A549 (cell line): ENCODE data around the gene GUCA1A. TPM values are rescaled to one million over a fixed set of nuclear protein-coding genes. Genes with fewer than 3 reads are reported as not detected.

Experiments used
- ATAC-seq, 2 experiments: fragments of 200-7000 bp in 1 of 2; fragments of >200 bp in 1 of 2; cut with Nextera tagmentation in 1 of 2; cut with Tn5 transposase in 1 of 2; 3 replicates each; pipeline versions ENCODE4 v1.8.0 to v1.9.1; 2018 to 2020; ENCODE audit warnings: mild to moderate bottlenecking in 1 of 2, moderate library complexity in 1 of 2
- CTCF ChIA-PET: fragments of 300-600 bp; sonication (Branson Sonifier 250); formaldehyde crosslinking; extraction: SDS; loops from one replicate; lab custom pipeline; 2021; ENCODE audit warnings: antibody characterized with exemption, inconsistent platforms; lab: Yijun Ruan, JAX
- POLR2A ChIA-PET: fragments of 350-600 bp; formaldehyde crosslinking; extraction: SDS; loops from one replicate; lab custom pipeline; 2021; ENCODE audit warnings: antibody characterized with exemption, inconsistent platforms; lab: Yijun Ruan, JAX
- DNase-seq, 2 experiments: peaks; one replicate each; pipeline versions ENCODE4 v3.0.0 to v3.0.0-alpha.2; 2011 to 2016; ENCODE audit warnings: low read depth in 1 of 2, low spot score in 1 of 2
- FAIRE-seq: peaks from 2 replicates; lab custom pipeline; 2011; peaks lifted over from hg19 to GRCh38; lab: Jason Lieb, UNC
- H3K27ac ChIP-seq, 2 experiments: fragments of >200 bp; sonication (Bioruptor Twin); formaldehyde crosslinking; 3 replicates each; pipeline ENCODE4 v1.5.1; 2016 to 2017
- H3K4me1 ChIP-seq: fragments of >200 bp; sonication (Bioruptor Twin); formaldehyde crosslinking; 3 replicates; pipeline ENCODE4 v1.6.1; 2016
- H3K4me2 ChIP-seq: fragments of >200 bp; sonication (Bioruptor Twin); formaldehyde crosslinking; 3 replicates; pipeline ENCODE4 v1.6.1; 2016
- H3K4me3 ChIP-seq: fragments of >200 bp; sonication (Bioruptor Twin); formaldehyde crosslinking; 3 replicates; pipeline ENCODE4 v1.5.1; 2016
- H3K9me3 ChIP-seq: fragments of >200 bp; sonication (Bioruptor Twin); formaldehyde crosslinking; 3 replicates; pipeline ENCODE4 v1.6.1; 2016
- ATOH8 ChIP-seq: fragments of 250-450 bp; sonication (Bioruptor Pico); IDR thresholded peaks from 2 replicates; pipeline ENCODE4 v1.5.0; 2020; ENCODE audit warnings: low read depth, mild to moderate bottlenecking, moderate library complexity
- CBX2 ChIP-seq: fragments of 200-600 bp; sonication (generic); IDR thresholded peaks from 2 replicates; pipeline ENCODE4 v1.6.1; 2016; ENCODE audit warnings: low read depth, mild to moderate bottlenecking, borderline replicate concordance
- CHD2 ChIP-seq: fragments of 150-350 bp; IDR thresholded peaks from 2 replicates; pipeline ENCODE4 v1.6.1; 2014; ENCODE audit warnings: low read length; ENCODE audit not compliant: partially characterized antibody
- CHD4 ChIP-seq: fragments of 200-600 bp; sonication (generic); IDR thresholded peaks from 2 replicates; pipeline ENCODE4 v1.6.1; 2016; ENCODE audit warnings: antibody characterized with exemption, mild to moderate bottlenecking, borderline replicate concordance
- HES2 ChIP-seq: fragments of >200 bp; sonication (Bioruptor Twin); formaldehyde crosslinking; IDR thresholded peaks from 2 replicates; pipeline ENCODE4 v1.6.1; 2016
- HEYL ChIP-seq: fragments of 250-450 bp; sonication (Bioruptor Pico); IDR thresholded peaks from 2 replicates; pipeline ENCODE4 v1.8.0; 2021; ENCODE audit warnings: mild to moderate bottlenecking, moderate library complexity
- MAFK ChIP-seq: fragments of 450-650 bp; IDR thresholded peaks from 2 replicates; pipeline ENCODE4 v1.6.1; 2014; ENCODE audit not compliant: partially characterized antibody
- MAZ ChIP-seq: fragments of 150-350 bp; IDR thresholded peaks from 2 replicates; pipeline ENCODE4 v1.6.1; 2014; ENCODE audit warnings: antibody characterized with exemption, low read depth, low read length, borderline replicate concordance
- NPAS2 ChIP-seq: fragments of 250-450 bp; sonication (Bioruptor Pico); IDR thresholded peaks from 2 replicates; pipeline ENCODE4 v1.8.0; 2022; ENCODE audit warnings: mild to moderate bottlenecking, moderate library complexity, borderline replicate concordance
- RARB ChIP-seq: fragments of 250-450 bp; sonication (Bioruptor Pico); IDR thresholded peaks from 2 replicates; pipeline ENCODE4 v1.8.0; 2021; ENCODE audit warnings: mild to moderate bottlenecking, moderate library complexity
- RCOR1 ChIP-seq: fragments of 150-350 bp; IDR thresholded peaks from 2 replicates; pipeline ENCODE4 v1.6.1; 2014; ENCODE audit warnings: antibody characterized with exemption, low read length, low read depth
- USF2 ChIP-seq: fragments of 450-650 bp; IDR thresholded peaks from 2 replicates; pipeline ENCODE4 v1.6.1; 2014; ENCODE audit warnings: antibody characterized with exemption
- ZC3H11A ChIP-seq: fragments of 450-650 bp; IDR thresholded peaks from 2 replicates; pipeline ENCODE4 v1.6.1; 2014; ENCODE audit warnings: antibody characterized with exemption, mild to moderate bottlenecking
- ZNF302 ChIP-seq: fragments of 250-450 bp; sonication (Bioruptor Pico); IDR thresholded peaks from 2 replicates; pipeline ENCODE4 v1.9.0; 2021; ENCODE audit warnings: inconsistent platforms, mild to moderate bottlenecking, moderate library complexity
- WGBS: methylation state at CpG from one replicate; pipeline ENCODE4 v1.1.6; 2017; ENCODE audit errors: missing lambda C conversion rate; 5-methylcytosine and 5-hydroxymethylcytosine counted together
- polyA minus RNA-seq: library from RNA; depleted of rRNA, polyadenylated mRNA; stranded (reverse); fragments of >200 nt; gene quantifications from 2 replicates; pipeline ENCODE4 v1.2.3, GENCODE V29; 2011; rRNA and poly(A)+ RNA removed
- polyA plus RNA-seq, 4 experiments: library from polyadenylated mRNA; depleted of rRNA in 3 of 4; stranded (reverse); fragments of >200 nt; fragmentation: RNase III in 1 of 4; extraction: RNeasy Plus Mini Kit Qiagen cat#74134 plus additional on column Dnase treatment in 1 of 4; gene quantifications; 2 replicates in 3 of 4; 3 replicates in 1 of 4; pipeline ENCODE4 v1.2.3, GENCODE V29; 2011 to 2017
- TF ChIP-seq, protein P1 (sequence below): fragments of 200-600 bp; sonication (generic); IDR thresholded peaks from 2 replicates; pipeline ENCODE4 v1.6.1; 2016; ENCODE audit warnings: antibody characterized with exemption, mild to moderate bottlenecking, moderate library complexity

The GUCA1A gene
- polyA plus RNA-seq (2011; rRNA removed) (not detected in 2 replicates), polyA plus RNA-seq (2017; fragmentation: RNase III; extraction: RNeasy Plus Mini Kit Qiagen cat#74134 plus additional on column Dnase treatment) (not detected in 3 replicates), polyA minus RNA-seq (not detected in 2 replicates)
- polyA plus RNA-seq (2012; cell fraction: cytosol; rRNA removed): not detected in 2 replicates
- not detected in 2 replicates for polyA plus RNA-seq (2012; cell fraction: nucleus; rRNA removed)

DNA sequence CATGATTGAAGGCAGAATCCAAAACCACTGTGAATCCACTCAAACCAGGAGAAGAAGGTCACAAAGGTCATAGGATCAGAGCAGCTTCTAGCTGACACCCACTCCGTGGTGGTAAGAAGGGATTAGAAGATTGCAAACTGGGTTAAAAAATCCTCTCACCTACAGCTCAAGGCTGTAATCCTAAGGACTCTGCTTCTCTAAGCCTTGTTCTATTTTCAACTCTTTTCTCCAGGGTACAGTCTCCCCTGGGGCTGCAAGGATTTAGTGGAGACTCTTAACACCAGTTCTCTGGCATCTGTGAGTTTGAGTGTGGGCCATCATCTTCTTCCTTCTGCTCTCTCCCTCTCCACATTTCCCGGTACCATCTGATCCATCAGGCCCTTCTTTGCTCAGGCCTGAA lies at the start of gene GUCA1A:
TSS of gene GUCA1A (plus strand) at position 264 of the 400 bp plus-strand sequence. CDS start 250 bp downstream, outside the sequence.
- ATAC-seq: no peak
- DNase-seq: no peak
- no peak within 1 kb of the TSS for H3K4me3 ChIP-seq
- no peaks in the 10 kb centered on the region for H3K4me1 ChIP-seq
- WGBS: 83% methylated on average over 2 of the region's 2 CpGs
- no peak within 1 kb of the TSS for H3K27ac ChIP-seq
- ChIA-PET POLR2A (no interaction called here), CTCF (interaction anchor here (0.5 to 13.1 kb wide), 5 partner anchors 10 to 92 kb away, joined by 3 to 172 read pairs (median 4); no protein-coding TSS in a partner anchor)
- TF ChIP-seq MAFK (no peak), CHD2 (no peak), MAZ (no peak), CBX2 (no peak), ZNF302 (CRISPR knock-in tag) (no peak), RCOR1 (no peak), HEYL (CRISPR knock-in tag) (no peak), NPAS2 (no peak), HES2 (no peak), ATOH8 (CRISPR knock-in tag) (no peak), RARB (CRISPR knock-in tag) (no peak), USF2 (no peak), CHD4 (no peak)
- H3K4me2 ChIP-seq: no peak within 1 kb of the TSS
- FAIRE-seq: no peak
- H3K9me3 ChIP-seq: no peaks in the 10 kb centered on the region

DNA sequence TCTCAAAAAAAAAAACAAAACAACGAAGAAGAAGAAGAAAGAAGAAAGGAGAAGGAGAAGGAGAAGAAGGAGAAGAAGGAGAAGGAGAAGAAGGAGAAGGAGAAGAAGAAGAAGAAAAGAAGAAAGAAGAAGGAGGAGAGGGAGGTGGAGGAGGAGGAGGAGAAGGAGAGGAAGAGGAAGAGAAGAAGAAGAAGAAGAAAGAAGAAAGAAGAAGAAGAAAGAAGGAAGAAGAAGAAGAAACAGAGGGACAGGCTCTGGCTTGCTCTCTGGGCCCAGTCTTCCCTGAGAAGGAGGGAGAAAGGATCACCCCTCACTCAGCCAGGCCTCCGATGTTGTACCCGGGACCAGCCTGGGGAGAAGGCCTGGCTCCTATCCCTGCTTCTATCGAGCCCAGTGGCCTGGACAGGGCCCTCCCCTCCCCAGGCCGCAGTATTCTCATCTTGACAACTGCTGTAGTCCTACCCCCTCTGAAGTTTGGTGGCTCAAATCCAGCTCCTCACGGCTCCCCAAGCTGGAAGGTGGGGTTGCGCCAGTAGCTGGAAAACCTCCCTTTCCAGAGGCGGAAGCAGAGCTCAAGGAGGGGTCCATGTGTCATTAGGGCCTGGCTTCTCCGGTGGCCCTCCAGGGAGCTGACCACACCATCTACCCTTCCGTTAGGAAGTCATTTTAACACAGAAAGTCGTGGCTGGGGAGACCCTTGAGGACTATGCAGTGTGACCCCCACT lies 49.6 kb upstream of the GUCA1A start:
- H3K4me2 ChIP-seq: no peak overlapping the region
- ATAC-seq (no peak), FAIRE-seq (no peak), DNase-seq (no peak)
- peak overlapping the region in 1 of 2 experiments; percentile 48; a peak in 3 of 6 replicates for H3K27ac ChIP-seq
- TF ChIP-seq ZC3H11A: no peak
- TF ChIP-seq, protein P1, sequence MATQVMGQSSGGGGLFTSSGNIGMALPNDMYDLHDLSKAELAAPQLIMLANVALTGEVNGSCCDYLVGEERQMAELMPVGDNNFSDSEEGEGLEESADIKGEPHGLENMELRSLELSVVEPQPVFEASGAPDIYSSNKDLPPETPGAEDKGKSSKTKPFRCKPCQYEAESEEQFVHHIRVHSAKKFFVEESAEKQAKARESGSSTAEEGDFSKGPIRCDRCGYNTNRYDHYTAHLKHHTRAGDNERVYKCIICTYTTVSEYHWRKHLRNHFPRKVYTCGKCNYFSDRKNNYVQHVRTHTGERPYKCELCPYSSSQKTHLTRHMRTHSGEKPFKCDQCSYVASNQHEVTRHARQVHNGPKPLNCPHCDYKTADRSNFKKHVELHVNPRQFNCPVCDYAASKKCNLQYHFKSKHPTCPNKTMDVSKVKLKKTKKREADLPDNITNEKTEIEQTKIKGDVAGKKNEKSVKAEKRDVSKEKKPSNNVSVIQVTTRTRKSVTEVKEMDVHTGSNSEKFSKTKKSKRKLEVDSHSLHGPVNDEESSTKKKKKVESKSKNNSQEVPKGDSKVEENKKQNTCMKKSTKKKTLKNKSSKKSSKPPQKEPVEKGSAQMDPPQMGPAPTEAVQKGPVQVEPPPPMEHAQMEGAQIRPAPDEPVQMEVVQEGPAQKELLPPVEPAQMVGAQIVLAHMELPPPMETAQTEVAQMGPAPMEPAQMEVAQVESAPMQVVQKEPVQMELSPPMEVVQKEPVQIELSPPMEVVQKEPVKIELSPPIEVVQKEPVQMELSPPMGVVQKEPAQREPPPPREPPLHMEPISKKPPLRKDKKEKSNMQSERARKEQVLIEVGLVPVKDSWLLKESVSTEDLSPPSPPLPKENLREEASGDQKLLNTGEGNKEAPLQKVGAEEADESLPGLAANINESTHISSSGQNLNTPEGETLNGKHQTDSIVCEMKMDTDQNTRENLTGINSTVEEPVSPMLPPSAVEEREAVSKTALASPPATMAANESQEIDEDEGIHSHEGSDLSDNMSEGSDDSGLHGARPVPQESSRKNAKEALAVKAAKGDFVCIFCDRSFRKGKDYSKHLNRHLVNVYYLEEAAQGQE: no peak
- WGBS: 89% methylated on average over 8 of the region's 11 CpGs
- ChIA-PET POLR2A (no interaction called here), CTCF (interaction anchor here (1.2 to 1.9 kb wide), 2 partner anchors 13 to 43 kb away, joined by 5 to 6 read pairs; no protein-coding TSS in a partner anchor)
- H3K4me3 ChIP-seq: no peak overlapping the region
- H3K4me1 ChIP-seq: peaks cover 37% of the 10 kb centered on the region
- H3K9me3 ChIP-seq: no peaks in the 10 kb centered on the region
